ENCODE results near the gene THPO. TPM values are rescaled to one million over a fixed set of nuclear protein-coding genes. Genes with fewer than 3 reads are reported as not detected.

THPO gene
- polyA plus RNA-seq, 1 experiment = 0.36 TPM

GRCh38 chr3:184358124-184358767 is 19.8 kb downstream of the THPO start:
- CTCF ChIA-PET = interaction anchor here (0.6 kb wide), 1 partner anchor 27 kb away, joined by 3 read pairs; no protein-coding TSS in a partner anchor
- Histone ChIP-seq H3K27me3 (ENCODE audit: control insufficient read depth, insufficient read depth, low read length) (no peaks in the 10 kb centered on the region), H3K4me3 (ENCODE audit: low read depth, low read length) (no peak overlapping the region), H3K36me3 (ENCODE audit: control insufficient read depth, insufficient read depth, low read length) (peaks cover 7% of the 10 kb centered on the region)
- POLR2A ChIA-PET = interaction anchor here (0.6 kb wide), 1 partner anchor 15 kb away, joined by 20 read pairs; no protein-coding TSS in a partner anchor
- no peak for DNase-seq (ENCODE audit: low read depth)
- TF ChIP-seq CTCF (IDR thresholded peaks at IDR 0.05; ENCODE audit: insufficient read depth, low read depth, low read length) = no peak

GRCh38 chr3:184357248-184358123 is 20.5 kb downstream of the THPO start:
- H3K4me3 ChIP-seq (ENCODE audit: low read depth, low read length) = no peak overlapping the region
- peaks cover 7% of the 10 kb centered on the region for H3K36me3 ChIP-seq (ENCODE audit: control insufficient read depth, insufficient read depth, low read length)
- ChIA-PET POLR2A (no interaction called here), CTCF (no interaction called here)
- TF ChIP-seq CTCF (IDR thresholded peaks at IDR 0.05; ENCODE audit: insufficient read depth, low read depth, low read length) = no peak
- DNase-seq (ENCODE audit: low read depth) = no peak
- H3K27me3 ChIP-seq (ENCODE audit: control insufficient read depth, insufficient read depth, low read length) = no peaks in the 10 kb centered on the region

- ChIA-PET POLR2A (no interaction called here), CTCF (interaction anchor here (0.6 to 4.9 kb wide), 6 partner anchors 14 to 1261 kb away, joined by 3 to 65 read pairs (median 8); partner anchors contain the start of gene FAM131A)
- no peaks in the 10 kb centered on the region for H3K27me3 ChIP-seq (ENCODE audit: control insufficient read depth, insufficient read depth, low read length)
- no peak for DNase-seq (ENCODE audit: low read depth)
- no peak for TF ChIP-seq CTCF (IDR thresholded peaks at IDR 0.05; ENCODE audit: insufficient read depth, low read depth, low read length)
- H3K4me3 ChIP-seq (ENCODE audit: low read depth, low read length) = no peak overlapping the region
- H3K36me3 ChIP-seq (ENCODE audit: control insufficient read depth, insufficient read depth, low read length) = peaks cover 7% of the 10 kb centered on the region
Measured at GRCh38 chr3:184355261-184356040, 22.6 kb downstream of the THPO start.

GRCh38 chr3:184354754-184355153 is 23.3 kb downstream of the THPO start:
- TF ChIP-seq CTCF (IDR thresholded peaks at IDR 0.05; ENCODE audit: insufficient read depth, low read depth, low read length) = no peak
- CTCF ChIA-PET = interaction anchor here (0.6 to 4.9 kb wide), 7 partner anchors 13 to 1262 kb away, joined by 3 to 65 read pairs (median 4); partner anchors contain the start of gene FAM131A
- peaks cover 7% of the 10 kb centered on the region for H3K36me3 ChIP-seq (ENCODE audit: control insufficient read depth, insufficient read depth, low read length)
- POLR2A ChIA-PET = no interaction called here
- no peaks in the 10 kb centered on the region for H3K27me3 ChIP-seq (ENCODE audit: control insufficient read depth, insufficient read depth, low read length)
- no peak for DNase-seq (ENCODE audit: low read depth)
- H3K4me3 ChIP-seq (ENCODE audit: low read depth, low read length) = no peak overlapping the region
